GM12801 (cell line): ENCODE results near the gene PKNOX2.

Experiments used
- CTCF ChIP-seq: IDR thresholded peaks from one replicate; pipeline ENCODE4 v1.5.1; 2011; ENCODE audit warnings: control low read depth; ENCODE audit not compliant: insufficient read length; ENCODE audit errors: extremely low read depth

Gene PKNOX2

GRCh38 chr11:125164422-125165110 is at the start of gene PKNOX2:
TSS of gene PKNOX2 (plus strand) at chr11:125164751. CDS start at chr11:125351306, 186,555 bp downstream.
- TF ChIP-seq CTCF, result no peak

- no peak for TF ChIP-seq CTCF
Measured at GRCh38 chr11:125117429-125117828, 47.1 kb upstream of the PKNOX2 start.

GRCh38 chr11:125123194-125123946 is 41.2 kb upstream of the PKNOX2 start:
- TF ChIP-seq CTCF, result no peak

GRCh38 chr11:125123947-125124617 is 40.5 kb upstream of the PKNOX2 start:
- no peak for TF ChIP-seq CTCF

- no peak for TF ChIP-seq CTCF
Measured at GRCh38 chr11:125124618-125124992, 39.9 kb upstream of the PKNOX2 start.

- TF ChIP-seq CTCF, result no peak
Measured at GRCh38 chr11:125128450-125128849, 36.1 kb upstream of the PKNOX2 start.

GRCh38 chr11:125129316-125129993 is 35.1 kb upstream of the PKNOX2 start:
- no peak for TF ChIP-seq CTCF
